NCI-H345 treated with DMSO at 0.1 percent for 48 hours (cell line): ENCODE measurements around the gene CAMKMT.
A peak's percentile ranks its signal among the peaks of the same experiment; 100 is the strongest.

Experiments
- DNase-seq: peaks from one replicate; lab custom pipeline; 2025; ENCODE audit not compliant: unreplicated experiment; lab: John Stamatoyannopoulos, UW

The CAMKMT gene

DNA sequence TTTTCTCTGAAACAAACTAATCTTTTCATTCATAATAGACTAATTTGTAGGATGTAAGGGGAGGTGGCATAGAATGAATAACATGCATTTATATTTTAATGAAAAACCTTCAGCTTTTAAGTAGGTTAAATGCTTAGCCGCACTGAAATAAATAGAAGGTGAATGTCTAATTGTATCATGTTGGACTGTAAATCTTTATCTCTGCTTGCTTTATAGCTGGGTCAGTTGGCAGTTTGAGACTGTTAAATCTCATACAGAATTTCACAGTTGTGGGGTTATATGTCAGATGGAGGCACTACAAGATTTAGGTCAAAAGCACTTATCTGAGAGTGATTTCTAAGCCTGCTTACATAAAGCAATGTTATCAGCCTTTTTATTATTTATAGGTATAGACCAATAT is 405.0 kb downstream of the CAMKMT start:
- DNase-seq: no peak

DNA sequence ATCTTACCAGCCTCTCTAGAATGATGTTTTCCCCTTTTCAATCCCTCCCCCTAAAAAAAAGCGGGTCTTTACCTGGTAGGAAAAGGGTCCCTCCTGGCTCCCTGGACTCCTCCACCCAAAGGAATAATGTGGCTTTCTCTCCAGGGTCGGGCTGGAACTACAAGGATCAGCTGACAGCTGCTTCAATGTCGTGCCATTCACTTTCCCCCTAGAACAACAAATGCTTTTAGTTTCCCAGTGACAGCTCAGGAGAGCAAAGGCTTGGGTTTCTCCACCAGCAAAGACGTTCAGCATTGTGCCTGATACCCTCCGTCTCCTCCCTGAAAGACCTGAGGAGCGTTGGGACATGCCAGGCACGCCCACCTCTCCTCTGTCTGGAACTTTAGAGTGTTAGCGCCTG is 405.9 kb downstream of the CAMKMT start:
- no peak for DNase-seq

DNA sequence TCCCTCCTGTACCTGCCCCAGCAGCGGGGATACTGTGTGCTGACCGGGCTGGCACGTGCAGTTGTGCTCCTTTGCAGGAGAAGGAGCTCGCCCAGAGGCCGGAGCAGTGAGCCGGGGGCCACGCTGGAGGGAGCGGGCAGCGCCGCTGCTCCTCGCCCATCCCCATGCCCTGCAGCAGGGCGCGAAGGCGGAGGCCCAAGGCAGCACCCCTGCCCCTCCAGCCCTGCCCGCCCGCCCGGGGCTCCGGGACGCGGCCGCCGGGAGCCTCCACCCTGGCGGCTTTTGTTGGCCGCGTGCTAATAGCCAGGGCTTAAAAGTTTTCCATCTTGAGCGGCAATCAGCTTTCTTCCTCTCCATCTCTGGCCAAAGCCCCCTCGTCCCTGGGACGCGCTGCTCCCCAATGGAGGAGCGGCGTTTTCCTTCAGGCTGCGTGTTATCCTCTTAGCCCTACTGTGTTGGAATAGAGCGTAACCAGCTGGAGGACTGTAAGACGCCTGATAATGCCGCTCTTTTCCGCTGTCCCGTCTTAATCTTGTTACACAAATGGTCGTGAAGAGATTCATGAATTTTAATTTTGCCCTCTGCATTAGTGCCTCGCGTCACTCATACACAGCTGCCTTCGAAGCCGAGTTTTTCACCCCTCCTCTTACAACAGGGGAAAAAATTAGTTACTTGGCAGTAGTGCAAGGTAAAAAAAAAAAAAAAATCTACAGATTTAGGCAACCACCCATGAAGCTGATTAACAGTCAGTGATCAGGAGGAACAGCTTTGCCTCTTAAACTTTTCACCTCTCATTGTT is 406.9 kb downstream of the CAMKMT start:
- no peak for DNase-seq

DNA sequence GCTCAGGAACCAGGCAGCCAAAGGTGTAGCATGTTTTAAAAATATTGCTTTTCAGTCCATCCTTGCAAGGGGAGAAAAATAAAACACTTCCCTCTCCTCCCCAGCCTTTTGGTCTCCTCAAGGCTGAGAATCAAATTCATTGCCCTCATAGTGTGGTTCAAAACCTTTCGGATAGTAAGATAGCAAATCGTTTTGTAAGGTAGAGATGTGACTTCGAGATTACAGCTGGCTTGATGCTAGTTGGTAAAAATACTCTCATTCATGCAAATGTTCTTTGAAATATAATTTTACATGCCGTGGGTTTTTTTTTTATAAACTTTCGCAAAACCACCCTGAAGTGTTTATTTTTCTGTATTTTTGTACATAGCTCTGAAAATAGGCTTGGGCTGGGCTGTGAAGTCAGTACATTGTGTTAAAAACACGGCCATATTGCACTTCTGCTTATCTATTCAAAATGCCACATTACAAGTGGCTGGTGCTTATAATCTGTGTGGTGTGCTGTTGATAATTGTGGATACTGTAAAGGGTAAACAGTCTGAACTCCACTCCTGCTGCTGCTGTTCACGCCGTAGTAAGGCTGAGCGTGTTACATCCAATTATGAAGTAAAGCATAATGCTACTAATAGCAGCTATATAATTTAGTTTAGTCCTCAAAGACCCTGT is 407.7 kb downstream of the CAMKMT start:
- DNase-seq: no peak

DNA sequence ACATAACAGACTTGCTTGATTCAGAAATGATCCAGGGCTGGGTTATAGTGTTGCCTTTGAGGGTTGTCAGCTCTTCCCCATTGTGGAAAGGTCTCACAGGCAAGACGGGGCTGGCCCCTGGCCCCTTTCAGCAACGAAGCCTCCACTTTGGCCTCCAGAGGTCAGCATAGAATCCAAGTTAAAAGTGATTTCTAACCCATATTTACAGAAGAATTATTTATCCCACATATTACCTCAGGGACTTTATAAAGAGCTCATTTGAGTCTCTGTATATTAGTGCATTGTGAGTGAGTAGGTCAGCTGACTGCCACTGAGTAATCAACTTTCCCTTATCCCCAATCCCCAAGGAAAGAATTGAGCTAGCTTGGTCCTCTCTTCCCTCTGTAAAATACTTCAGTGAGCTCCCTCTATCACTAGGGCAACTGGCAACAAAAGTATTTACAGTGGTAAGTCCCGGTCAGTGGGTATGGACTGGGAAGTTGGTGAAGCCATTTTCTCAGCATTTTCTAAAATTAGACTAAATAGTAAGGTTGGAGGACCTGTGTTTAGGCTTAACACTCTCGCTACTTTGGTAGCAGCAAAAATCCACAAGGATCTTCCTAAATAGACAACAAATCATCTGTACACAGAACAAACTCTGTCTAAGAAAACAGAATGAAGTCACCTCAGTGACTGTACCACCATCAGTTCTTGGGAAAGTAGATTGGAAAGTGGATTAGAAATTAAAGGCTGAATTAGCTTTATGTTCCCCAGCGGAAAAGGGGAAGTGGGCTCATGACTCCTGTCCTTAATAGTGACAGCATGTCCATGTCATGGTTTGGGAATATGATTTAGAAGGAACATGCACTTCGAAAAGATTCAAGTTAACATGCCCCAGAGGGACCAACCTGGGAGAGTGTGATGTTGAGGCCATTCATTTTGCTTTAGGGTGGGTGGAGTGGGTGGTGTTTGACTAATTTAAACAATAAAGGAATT is 408.8 kb downstream of the CAMKMT start:
- no peak for DNase-seq

- DNase-seq: no peak
Observed at GRCh38 chr2:44771522-44771921, 409.8 kb downstream of the CAMKMT start.

DNA sequence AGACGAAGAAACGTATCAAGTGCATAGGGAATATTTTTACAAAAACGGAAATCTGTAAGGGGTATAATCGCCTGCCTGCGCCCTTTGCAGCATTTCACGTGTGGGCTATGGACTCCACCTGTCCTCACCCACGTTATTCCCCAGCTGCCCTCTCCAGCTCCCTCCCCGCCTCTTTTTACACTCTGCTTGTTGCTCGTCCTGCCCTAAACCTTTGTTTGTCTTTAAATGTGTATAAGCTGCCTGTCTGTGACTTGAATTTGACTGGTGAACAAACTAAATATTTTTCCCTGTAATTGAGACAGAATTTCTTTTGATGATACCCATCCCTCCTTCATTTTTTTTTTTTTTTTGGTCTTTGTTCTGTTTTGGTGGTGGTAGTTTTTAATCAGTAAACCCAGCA is 410.4 kb downstream of the CAMKMT start:
- peak; percentile 31 for DNase-seq

DNA sequence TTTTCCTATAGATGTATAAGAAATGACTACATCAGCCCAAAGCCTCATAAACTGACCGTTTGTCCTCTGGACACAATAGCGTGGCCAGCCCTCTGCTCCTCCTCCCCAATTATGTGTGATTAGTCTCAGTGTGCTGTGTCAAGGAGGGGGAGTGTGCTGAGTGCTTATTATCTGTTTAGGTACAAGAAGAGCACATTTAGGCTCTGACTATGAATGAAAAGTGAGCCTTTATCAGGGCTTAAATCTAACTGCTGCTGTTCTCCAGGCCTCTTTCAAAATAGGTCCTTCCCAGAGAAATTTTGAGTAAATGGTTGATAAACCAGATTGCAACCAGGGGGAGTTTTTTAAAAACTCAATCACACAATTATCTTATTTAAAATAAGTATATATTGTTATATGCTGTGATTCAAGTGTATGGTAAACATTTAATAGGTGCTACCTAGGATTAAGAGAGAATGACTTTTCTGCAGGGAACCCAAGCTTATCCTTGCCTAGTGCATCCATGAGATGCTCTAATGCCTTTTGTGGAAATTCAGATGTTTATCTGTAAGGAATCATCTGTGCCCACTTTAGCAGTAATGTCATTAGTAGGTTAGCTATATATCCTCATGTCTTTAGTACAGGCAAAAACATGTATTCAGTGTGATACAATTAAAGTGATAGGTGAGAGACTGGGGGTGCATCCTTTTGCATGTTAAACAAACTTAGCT is 411.1 kb downstream of the CAMKMT start:
- DNase-seq: no peak

- no peak for DNase-seq
Observed at GRCh38 chr2:44774826-44775492, 413.2 kb downstream of the CAMKMT start.

- DNase-seq: no peak
Observed at GRCh38 chr2:44777036-44777435, 415.3 kb downstream of the CAMKMT start.

GRCh38 chr2:44777537-44777936 is 415.8 kb downstream of the CAMKMT start:
- DNase-seq: no peak

DNA sequence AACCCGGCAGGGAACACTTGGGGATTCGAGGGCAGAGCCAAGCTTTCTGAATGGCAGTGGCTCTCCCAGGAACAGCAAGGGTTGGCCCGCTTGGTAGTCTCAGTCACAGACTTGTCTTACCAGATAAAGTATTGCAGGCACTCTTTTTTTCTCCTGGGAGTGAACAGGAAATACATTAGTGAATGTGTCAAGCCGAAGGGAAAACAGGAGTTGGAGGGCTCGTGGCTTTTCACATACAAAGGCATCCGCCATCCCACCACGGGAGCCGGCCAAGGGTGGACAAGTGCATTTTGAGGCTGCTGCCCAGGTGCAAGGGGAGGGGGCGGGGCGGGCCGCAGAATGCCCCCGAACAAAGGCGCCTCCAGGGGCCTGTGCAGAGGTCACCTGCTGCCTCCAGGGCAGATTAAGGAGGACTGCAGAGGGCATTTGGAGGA is 416.5 kb downstream of the CAMKMT start:
- DNase-seq: no peak

DNA sequence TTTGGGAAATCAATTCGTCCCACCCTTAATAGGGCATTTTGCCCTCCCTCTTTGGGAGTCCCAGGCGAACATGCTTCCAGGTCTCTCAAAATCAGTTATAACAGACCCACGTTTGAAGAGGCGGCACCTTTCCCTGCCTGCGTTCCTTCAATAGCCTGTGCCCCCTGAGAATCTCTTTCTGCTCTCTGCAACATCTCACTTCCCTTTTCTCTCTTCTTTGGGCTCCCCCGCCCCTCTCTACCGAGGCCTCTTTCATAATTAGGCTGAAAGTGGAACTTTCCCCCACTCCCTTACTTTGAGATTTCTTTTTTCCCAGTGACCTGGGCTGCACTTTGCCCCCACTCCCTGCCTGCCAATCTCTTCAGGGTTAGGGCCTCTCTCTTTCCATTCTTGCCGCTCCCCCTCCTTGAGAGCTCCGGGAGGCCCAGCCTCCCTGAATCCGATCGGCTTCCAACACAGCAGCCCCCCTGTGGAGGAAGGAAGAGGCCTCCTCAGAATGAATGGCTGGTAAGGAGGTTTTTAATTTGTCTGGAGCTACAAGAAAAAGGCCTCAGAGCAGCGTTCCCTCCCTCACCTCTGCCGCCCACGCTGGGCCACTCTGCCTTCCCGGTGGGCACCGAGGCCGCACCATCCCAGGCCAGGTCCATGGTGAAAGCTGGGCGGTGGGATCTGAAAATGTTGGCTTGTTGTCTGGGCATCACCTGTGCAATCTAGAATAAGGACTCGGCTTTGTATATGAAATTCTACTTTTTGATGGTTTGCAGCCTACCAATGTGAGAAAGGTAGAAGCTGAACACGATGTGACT is 417.1 kb downstream of the CAMKMT start:
- DNase-seq: no peak

DNA sequence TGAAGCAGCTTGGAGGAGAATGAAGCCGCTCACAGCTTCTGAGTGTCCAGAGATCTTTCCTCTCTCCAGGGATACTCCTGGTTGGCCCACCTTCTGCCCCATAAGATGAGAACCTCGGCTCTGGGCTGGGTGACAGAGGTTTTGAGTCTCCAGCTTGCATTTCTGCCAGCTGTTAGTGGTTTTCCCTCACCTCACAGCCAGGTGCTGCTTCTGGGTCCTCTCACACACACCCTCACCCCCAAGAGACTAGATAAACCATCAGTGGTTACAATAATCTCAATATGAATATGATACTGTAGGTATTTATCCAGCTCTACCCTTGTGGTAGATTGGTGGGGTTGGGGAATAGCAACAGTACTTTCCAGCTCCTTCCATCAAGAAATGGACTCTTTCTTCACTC is 418.0 kb downstream of the CAMKMT start:
- DNase-seq: no peak

DNA sequence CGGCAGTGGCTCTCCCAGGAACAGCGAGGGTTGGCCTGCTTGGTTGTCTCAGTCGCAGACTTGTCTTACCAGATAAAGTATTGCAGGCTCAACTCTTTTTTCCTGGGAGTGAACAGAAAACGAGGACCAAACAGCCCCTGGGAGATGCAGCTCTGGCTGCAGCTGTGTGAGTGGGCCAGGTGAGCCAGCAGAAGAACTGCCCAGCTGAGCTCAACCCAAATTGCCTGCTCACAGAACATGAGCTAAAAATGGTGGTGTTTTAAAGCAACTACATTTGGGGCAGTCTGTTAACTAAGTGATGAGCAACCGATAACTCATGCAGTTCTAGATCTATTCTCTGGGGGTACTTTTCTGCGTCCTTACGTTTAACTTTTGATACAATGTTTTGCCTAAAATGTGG is 418.7 kb downstream of the CAMKMT start:
- no peak for DNase-seq

DNA sequence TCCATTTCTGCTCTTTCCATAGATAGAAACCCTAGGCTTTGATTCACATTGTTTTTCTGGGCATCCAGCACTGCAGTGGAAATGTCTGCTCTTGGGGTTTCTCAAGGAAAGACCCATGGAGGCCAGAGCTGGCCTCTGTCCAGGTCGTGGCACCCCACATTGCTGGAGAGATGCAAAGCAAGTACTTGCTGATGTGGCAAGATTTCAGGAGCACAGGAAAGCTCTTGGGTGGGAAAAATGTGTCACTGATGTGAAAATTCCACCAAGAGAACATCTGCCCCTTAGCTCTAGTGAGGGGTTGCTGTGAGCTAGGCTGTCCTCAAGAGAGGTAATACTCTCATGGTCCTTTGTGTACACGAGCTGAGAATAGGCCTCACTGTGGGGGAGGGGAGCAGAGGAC is 423.7 kb downstream of the CAMKMT start:
- DNase-seq: no peak

DNA sequence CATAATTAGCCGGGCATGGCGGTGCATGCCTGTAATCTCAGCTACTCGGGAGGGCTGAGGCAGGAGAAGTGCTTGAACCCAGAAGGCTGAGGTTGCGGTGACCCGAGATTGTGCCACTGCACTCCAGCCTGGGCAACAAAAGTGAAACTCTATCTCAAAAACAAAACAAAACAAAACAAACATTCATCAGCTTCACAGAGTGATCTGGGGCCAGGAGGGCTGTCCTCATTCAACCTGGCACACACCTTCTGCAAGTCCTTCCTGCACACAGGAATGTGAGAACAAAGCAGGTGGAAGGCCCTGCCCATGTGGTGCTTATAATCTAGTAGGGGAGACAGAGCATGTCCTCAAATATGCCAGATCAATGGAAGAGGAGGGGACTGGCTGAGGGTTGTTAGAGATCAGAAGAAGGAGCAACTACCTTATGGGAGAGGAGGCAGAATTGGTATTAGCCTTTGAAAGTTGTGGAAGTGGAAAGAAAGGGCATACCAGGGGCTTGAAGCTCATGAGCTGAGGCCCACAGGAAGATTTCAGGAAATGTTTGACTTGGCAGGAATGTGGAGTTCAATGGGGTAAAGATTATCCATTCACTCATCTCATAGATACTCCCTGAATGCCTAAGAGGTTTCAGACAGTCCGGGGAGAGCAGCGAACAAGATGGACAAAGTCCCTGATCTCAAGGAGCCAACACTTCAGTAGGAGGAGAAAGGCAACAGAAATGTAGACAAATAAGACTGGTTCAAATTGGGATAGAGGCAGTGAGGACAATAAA is 424.5 kb downstream of the CAMKMT start:
- DNase-seq: no peak

DNA sequence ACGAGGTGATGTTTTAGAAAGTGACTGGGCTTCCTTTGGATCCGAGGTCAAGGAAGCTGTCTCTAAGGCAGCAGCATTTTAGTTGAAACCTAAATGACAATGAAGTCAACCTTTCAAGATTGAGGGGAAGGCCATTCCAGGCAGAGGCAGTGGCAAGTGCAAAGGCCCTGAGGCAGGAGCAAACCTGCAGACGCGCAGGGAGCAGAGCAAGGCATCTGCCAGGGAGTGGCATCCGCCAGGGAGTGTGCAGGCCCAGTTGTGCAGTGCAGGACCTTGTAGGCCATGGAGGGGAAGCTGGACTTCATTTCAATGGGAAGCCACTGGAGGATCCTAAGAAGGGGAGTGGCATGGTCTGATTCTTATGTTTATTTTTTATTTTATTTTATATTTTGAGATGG is 425.1 kb downstream of the CAMKMT start:
- DNase-seq: no peak

- no peak for DNase-seq
Observed at GRCh38 chr2:44787663-44788062, 425.9 kb downstream of the CAMKMT start.
